Smooth muscle cell of the umbilical artery (primary cell): ENCODE results near the gene FBXO48. TPM values are rescaled to one million over a fixed set of nuclear protein-coding genes. Genes with fewer than 3 reads are reported as not detected.

Source experiments
- total RNA-seq: library from RNA; depleted of rRNA; stranded (reverse); fragments of >200 nt; gene quantifications from 2 replicates; pipeline ENCODE4 v1.2.3, GENCODE V29; 2014

The FBXO48 gene, protein sequence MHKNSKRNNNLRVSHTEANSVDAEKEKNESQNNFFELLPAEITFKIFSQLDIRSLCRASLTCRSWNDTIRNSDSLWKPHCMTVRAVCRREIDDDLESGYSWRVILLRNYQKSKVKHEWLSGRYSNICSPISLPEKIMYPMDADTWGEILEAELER
- total RNA-seq = 0.30 and 0.37 TPM in 2 replicates

GRCh38 chr2:68467077-68467960, at the start of gene FBXO48, which contains the start of gene APLF:
Gene FBXO48 (minus strand): TSS chr2:68467294. CDS start chr2:68465145, 2,149 bp downstream.
Gene APLF (plus strand): TSS chr2:68467585. CDS start chr2:68467732, 147 bp downstream.

Other genes with a start within 250 kb of the FBXO48 start
- 29.1 and 46.6 TPM in 2 replicates for gene PPP3R1, start 214.8 kb downstream of the FBXO48 start, total RNA-seq
- gene CNRIP1, start 147.3 kb downstream of the FBXO48 start, total RNA-seq = 16.3 and 21.1 TPM in 2 replicates
- under 0.01 TPM in 1 of 2 replicates, not detected in the other for gene PLEK, start 102.0 kb downstream of the FBXO48 start, total RNA-seq
- 6.3 and 7.1 TPM in 2 replicates for gene APLF, start 291 bp upstream of the FBXO48 start, total RNA-seq
- not detected in 2 replicates for gene PROKR1, start 176.3 kb upstream of the FBXO48 start, total RNA-seq